Liver (tissue), 3 donors: ENCODE measurements around the gene ATP10A.

Experiments used
- ATF3 ChIP-seq: IDR thresholded peaks from 2 replicates; pipeline ENCODE4 v1.6.1; 2016; ENCODE audit warnings: antibody characterized with exemption
- CTCF ChIP-seq: fragments of 150-350 bp; IDR thresholded peaks from 2 replicates; pipeline ENCODE4 v1.5.1; 2017; ENCODE audit warnings: improper control_type of control experiment, low read depth, low read length; ENCODE audit not compliant: missing input control
- FOXA2 ChIP-seq: IDR thresholded peaks from 2 replicates; pipeline ENCODE4 v1.6.1; 2016; ENCODE audit warnings: antibody characterized with exemption
- GABPA ChIP-seq, 2 donors: IDR thresholded peaks in 1 of 2; conservative IDR thresholded peaks in 1 of 2; 2 replicates each; pipeline ENCODE4 v1.6.1; 2016; ENCODE audit warnings: antibody characterized with exemption in 2 of 2, mild to moderate bottlenecking in 1 of 2, moderate library complexity in 1 of 2
- HNF4A ChIP-seq, 2 donors: conservative IDR thresholded peaks; 2 replicates each; pipeline ENCODE4 v1.6.1; 2016; ENCODE audit warnings: antibody characterized with exemption in 2 of 2, mild to moderate bottlenecking in 2 of 2
- MAX ChIP-seq: IDR thresholded peaks from 2 replicates; pipeline ENCODE4 v1.6.1; 2016; ENCODE audit warnings: antibody characterized with exemption
- REST ChIP-seq: IDR thresholded peaks from 2 replicates; pipeline ENCODE4 v1.6.1; 2016; ENCODE audit warnings: antibody characterized with exemption, mild to moderate bottlenecking
- SP1 ChIP-seq: IDR thresholded peaks from 2 replicates; pipeline ENCODE4 v1.6.1; 2018; ENCODE audit warnings: antibody characterized with exemption, mild to moderate bottlenecking
- TAF1 ChIP-seq: conservative IDR thresholded peaks from 2 replicates; pipeline ENCODE4 v1.6.1; 2016; ENCODE audit warnings: antibody characterized with exemption, mild to moderate bottlenecking
- YY1 ChIP-seq: IDR thresholded peaks from 2 replicates; pipeline ENCODE4 v1.6.1; 2016; ENCODE audit warnings: antibody characterized with exemption, mild to moderate bottlenecking
- ZBTB33 ChIP-seq: IDR thresholded peaks from 2 replicates; pipeline ENCODE4 v1.6.1; 2016; ENCODE audit warnings: antibody characterized with exemption
- donor health status: healthy.
- donor health status: healthy.

- TF ChIP-seq MAX (no peak), GABPA (IDR thresholded peaks at IDR 0.05 in 1 of 2, conservative IDR thresholded peaks at IDR 0.05 in 1 of 2) (no peak), SP1 (no peak), TAF1 (no peak), CTCF (no peak), YY1 (no peak), ATF3 (no peak), REST (no peak), FOXA2 (no peak), HNF4A (conservative IDR thresholded peaks at IDR 0.05) (no peak), ZBTB33 (no peak)
These were observed 129.1 kb downstream of the ATP10A start for GRCh38 chr15:25733856-25734679.
